Measurements from ENCODE around the gene DOCK3. TPM values are rescaled to one million over a fixed set of nuclear protein-coding genes. Genes with fewer than 3 reads are reported as not detected.

DOCK3 gene
- total and polyA plus RNA-seq, 10 of the 15 experiments (the other 5 are each of a cell fraction or from before 2014, with no cell fraction given), result 0.02 to 0.52 (median 0.04) TPM; not detected in 5

GRCh38 chr3:50648313-50648712 is 26.4 kb upstream of the DOCK3 start:
- 33% methylated on average over 6 of the region's 6 CpGs for whole genome bisulfite sequencing (ENCODE audit: insufficient coverage, insufficient replicate concordance, low lambda C conversion rate, missing lambda C conversion rate)
- in situ Hi-C loops (cut with MboI) (no loop called here), intact Hi-C loops (cut with micrococcal nuclease; ENCODE audit: unreplicated experiment) (no loop called here)
- no TSS peak for BruUV-seq (replicated peaks)
- no peak for FAIRE-seq
- Histone ChIP-seq H4K20me1 (ENCODE audit: control insufficient read depth, insufficient read depth) (no peaks in the 10 kb centered on the region; the same call in 1 of the 2 replicates), H3K4me2 (ENCODE audit: control insufficient read depth, insufficient read depth) (no peak overlapping the region), H3K27ac (ENCODE audit: control insufficient read depth, insufficient read depth) (no peak overlapping the region), H3K36me3 (ENCODE audit: control insufficient read depth in 2 of 2, insufficient read depth in 2 of 2, low read length in 1 of 2) (peaks cover 5 to 12% of the 10 kb centered on the region in 2 experiments; a peak in 3 of 4 replicates), H3K79me2 (ENCODE audit: control insufficient read depth, insufficient read depth, low read length) (no peaks in the 10 kb centered on the region), H3K9me3 (replicated peaks; ENCODE audit: control insufficient read depth, insufficient read depth, low read length) (no peaks in the 10 kb centered on the region), H3K4me1 (ENCODE audit: control insufficient read depth, insufficient read depth, low read length) (no peaks in the 10 kb centered on the region), H3K27me3 (replicated peaks in 1 of 2; ENCODE audit: control insufficient read depth in 2 of 2, insufficient read depth in 2 of 2, low read length in 1 of 2) (no peaks in the 10 kb centered on the region), H3K4me3 (no peak overlapping the region), H3K9ac (ENCODE audit: control insufficient read depth, insufficient read depth, low read length) (no peak overlapping the region), H2AFZ (ENCODE audit: control insufficient read depth, low read depth, low read length) (no peak overlapping the region)
- no peak for TF ChIP-seq MTA2 (IDR thresholded peaks at IDR 0.05; ENCODE audit: low read depth)
- TF ChIP-seq MEF2B (IDR thresholded peaks at IDR 0.05; ENCODE audit: partially characterized antibody, poor library complexity, severe bottlenecking), result no peak
- no peak for TF ChIP-seq RFX5 (IDR thresholded peaks at IDR 0.05; ENCODE audit: low read depth, low read length)
- no peak for TF ChIP-seq POLR2AphosphoS2 (IDR thresholded peaks at IDR 0.05; ENCODE audit: low read depth, low read length)
- TF ChIP-seq RCOR1 (conservative IDR thresholded peaks at IDR 0.05; ENCODE audit: low read depth, low read length), result no peak
- TF ChIP-seq RELB (IDR thresholded peaks at IDR 0.05; ENCODE audit: low read depth), result no peak
- no peak for TF ChIP-seq ZNF217 (IDR thresholded peaks at IDR 0.05)
- no peak for TF ChIP-seq SIN3A (IDR thresholded peaks at IDR 0.05; ENCODE audit: low read depth, low read length)
- TF ChIP-seq MLLT1 (IDR thresholded peaks at IDR 0.05), result no peak
- SMC1A ChIA-PET (ENCODE audit: uncharacterized antibody, unreplicated experiment), result no interaction called here
- no peak for ATAC-seq
- CTCF ChIA-PET, result interaction anchor here (10.8 kb wide), 1 partner anchor 29 kb away, joined by 250 read pairs; the partner anchor contains the start of gene MAPKAPK3
- POLR2A ChIA-PET, result no interaction called here
- RAD21 ChIA-PET (ENCODE audit: unreplicated experiment), result no interaction called here
- DNase-seq (ENCODE audit: low read depth, low spot score), result no peak
